Astrocyte (in vitro differentiated cells and primary cell): Measurements from ENCODE around the gene AZGP1. TPM values are rescaled to one million over a fixed set of nuclear protein-coding genes. Genes with fewer than 3 reads are reported as not detected.
A peak's percentile ranks its signal among the peaks of the same experiment; 100 is the strongest.

Experiments used
- DNase-seq: peaks from one replicate; pipeline ENCODE4 v3.0.0-alpha.2; 2010; ENCODE audit warnings: low read depth
- FAIRE-seq: peaks from 2 replicates; lab custom pipeline; 2011; peaks lifted over from hg19 to GRCh38; lab: Jason Lieb, UNC
- H2AFZ ChIP-seq: 2 replicates; pipeline ENCODE4 v1.6.0; 2012; ENCODE audit warnings: low read depth, low read length, inconsistent platforms
- H3K27ac ChIP-seq: 2 replicates; pipeline ENCODE4 v1.5.1; 2011; ENCODE audit warnings: low read depth, low read length, inconsistent platforms
- H3K27me3 ChIP-seq: 2 replicates; pipeline ENCODE4 v1.6.0; 2011; ENCODE audit warnings: low read length, inconsistent platforms; ENCODE audit not compliant: insufficient read depth
- H3K36me3 ChIP-seq: 2 replicates; pipeline ENCODE4 v1.5.1; 2011; ENCODE audit warnings: low read length, inconsistent platforms; ENCODE audit not compliant: insufficient read depth
- H3K4me1 ChIP-seq: 2 replicates; pipeline ENCODE4 v1.5.1; 2011; ENCODE audit warnings: low read length, inconsistent platforms; ENCODE audit not compliant: insufficient read depth
- H3K4me2 ChIP-seq: 2 replicates; pipeline ENCODE4 v1.6.0; 2012; ENCODE audit warnings: low read length, inconsistent platforms
- H3K4me3 ChIP-seq: 2 replicates; pipeline ENCODE4 v1.5.1; 2011; ENCODE audit warnings: low read depth, mild to moderate bottlenecking, low read length, inconsistent platforms; ENCODE audit not compliant: insufficient read depth
- H3K79me2 ChIP-seq: 2 replicates; pipeline ENCODE4 v1.6.0; 2012; ENCODE audit warnings: mild to moderate bottlenecking, low read length, inconsistent platforms; ENCODE audit not compliant: insufficient read depth
- H3K9ac ChIP-seq: 2 replicates; pipeline ENCODE4 v1.6.0; 2012; ENCODE audit warnings: mild to moderate bottlenecking, low read length, inconsistent platforms
- H3K9me3 ChIP-seq: 2 replicates; pipeline ENCODE4 v1.5.1; 2012; ENCODE audit warnings: low read depth, mild to moderate bottlenecking, low read length, inconsistent platforms; ENCODE audit not compliant: insufficient read depth
- H4K20me1 ChIP-seq: 2 replicates; pipeline ENCODE4 v1.6.0; 2012; ENCODE audit warnings: low read length, inconsistent platforms; ENCODE audit not compliant: insufficient read depth
- H3K27ac Mint-ChIP-seq: one replicate; pipeline ENCODE4 v1.8.0; 2021; ENCODE audit warnings: mild to moderate bottlenecking, mixed read lengths; ENCODE audit not compliant: unreplicated experiment
- H3K27me3 Mint-ChIP-seq: one replicate; pipeline ENCODE4 v1.8.0; 2021; ENCODE audit warnings: low read depth, mixed read lengths; ENCODE audit not compliant: unreplicated experiment
- H3K36me3 Mint-ChIP-seq: one replicate; pipeline ENCODE4 v1.8.0; 2021; ENCODE audit warnings: low read depth, mixed read lengths; ENCODE audit not compliant: unreplicated experiment
- H3K4me1 Mint-ChIP-seq: one replicate; pipeline ENCODE4 v1.8.0; 2021; ENCODE audit warnings: low read depth, mixed read lengths; ENCODE audit not compliant: unreplicated experiment
- H3K4me3 Mint-ChIP-seq: one replicate; pipeline ENCODE4 v1.8.0; 2021; ENCODE audit warnings: mild to moderate bottlenecking, moderate library complexity, mixed read lengths; ENCODE audit not compliant: unreplicated experiment
- H3K9me3 Mint-ChIP-seq: one replicate; pipeline ENCODE4 v1.8.0; 2021; ENCODE audit warnings: mild to moderate bottlenecking, mixed read lengths; ENCODE audit not compliant: unreplicated experiment
- CTCF ChIP-seq: IDR thresholded peaks from 2 replicates; pipeline ENCODE4 v1.5.1; 2011; ENCODE audit warnings: low read depth, mild to moderate bottlenecking, inconsistent platforms, low read length, moderate library complexity; ENCODE audit not compliant: insufficient read depth
- EZH2 ChIP-seq: IDR thresholded peaks from 2 replicates; pipeline ENCODE4 v1.6.1; 2012; ENCODE audit warnings: mild to moderate bottlenecking, low read length, inconsistent platforms; ENCODE audit not compliant: insufficient read depth
- total RNA-seq: library from RNA; stranded (reverse); gene quantifications from 2 replicates; pipeline ENCODE4 v1.2.1, GENCODE V29; 2021

Gene AZGP1
- total RNA-seq, 1 donor from 2014 or later = not detected

- Mint-ChIP-seq H3K36me3 (no peaks in the 10 kb centered on the region), H3K27me3 (peaks cover 3% of the 10 kb centered on the region), H3K9me3 (peaks cover 4% of the 10 kb centered on the region), H3K4me1 (no peaks in the 10 kb centered on the region), H3K27ac (no peak overlapping the region), H3K4me3 (no peak overlapping the region)
- Histone ChIP-seq H4K20me1 (no peaks in the 10 kb centered on the region), H3K79me2 (no peaks in the 10 kb centered on the region), H3K4me2 (no peak overlapping the region), H3K9me3 (no peaks in the 10 kb centered on the region), H2AFZ (no peak overlapping the region), H3K27me3 (no peaks in the 10 kb centered on the region), H3K36me3 (no peaks in the 10 kb centered on the region), H3K4me3 (no peak overlapping the region), H3K9ac (no peak overlapping the region), H3K27ac (no peak overlapping the region), H3K4me1 (peaks cover 3% of the 10 kb centered on the region)
- TF ChIP-seq CTCF (no peak), EZH2 (no peak)
- FAIRE-seq = no peak
- no peak for DNase-seq
Measured at GRCh38 chr7:100000239-100000638, 24.4 kb upstream of the AZGP1 start.

GRCh38 chr7:99997545-99998137 is 21.8 kb upstream of the AZGP1 start:
- Histone ChIP-seq H3K4me2 (peak overlapping the region; percentile 74), H3K9me3 (no peaks in the 10 kb centered on the region), H3K4me3 (peak overlapping the region; percentile 53), H3K9ac (peak overlapping the region; percentile 62), H3K79me2 (no peaks in the 10 kb centered on the region), H4K20me1 (no peaks in the 10 kb centered on the region), H3K27me3 (no peaks in the 10 kb centered on the region), H3K4me1 (peaks cover 3% of the 10 kb centered on the region), H3K36me3 (no peaks in the 10 kb centered on the region), H3K27ac (no peak overlapping the region), H2AFZ (peak overlapping the region; percentile 96)
- no peaks in the 10 kb centered on the region for H3K4me1 Mint-ChIP-seq
- no peaks in the 10 kb centered on the region for H3K9me3 Mint-ChIP-seq
- DNase-seq (no peak), FAIRE-seq (no peak)
- no peak overlapping the region for H3K27ac Mint-ChIP-seq
- no peaks in the 10 kb centered on the region for H3K36me3 Mint-ChIP-seq
- peak overlapping the region; percentile 8 for H3K4me3 Mint-ChIP-seq
- peaks cover 4% of the 10 kb centered on the region for H3K27me3 Mint-ChIP-seq
- TF ChIP-seq CTCF (no peak), EZH2 (no peak)
